HepG2 (cell line): ENCODE results near the gene ZMYND8. TPM values are rescaled to one million over a fixed set of nuclear protein-coding genes. Genes with fewer than 3 reads are reported as not detected.

Experiments
- AGO1 ChIP-seq: fragments of 200-400 bp; formaldehyde crosslinking; IDR thresholded peaks from 2 replicates; pipeline ENCODE4 v1.6.1; 2017; ENCODE audit warnings: mild to moderate bottlenecking, low read depth, low read length, moderate library complexity; ENCODE audit not compliant: poor library complexity, severe bottlenecking
- CERS6 ChIP-seq: sonication (generic); formaldehyde crosslinking; IDR thresholded peaks from 2 replicates; pipeline ENCODE4 v1.5.0; 2020; ENCODE audit warnings: missing genetic modification reagents
- HNRNPK ChIP-seq: fragments of 200-400 bp; formaldehyde crosslinking; IDR thresholded peaks from 2 replicates; pipeline ENCODE4 v1.6.1; 2018; ENCODE audit warnings: low read length, low read depth, moderate library complexity, mild to moderate bottlenecking; ENCODE audit not compliant: poor library complexity, severe bottlenecking
- KIAA2018 ChIP-seq: sonication (generic); formaldehyde crosslinking; IDR thresholded peaks from 2 replicates; pipeline ENCODE4 v1.5.0; 2020; ENCODE audit warnings: mild to moderate bottlenecking, missing genetic modification reagents, borderline replicate concordance
- MED8 ChIP-seq: sonication (generic); formaldehyde crosslinking; IDR thresholded peaks from 2 replicates; pipeline ENCODE4 v1.8.1; 2023; ENCODE audit warnings: mild to moderate bottlenecking, missing genetic modification reagents; ENCODE audit not compliant: insufficient replicate concordance
- MLLT10 ChIP-seq: sonication (generic); formaldehyde crosslinking; IDR thresholded peaks from 2 replicates; pipeline ENCODE4 v1.4.0; 2020; ENCODE audit warnings: missing genetic modification reagents
- PCBP2 ChIP-seq: fragments of 200-400 bp; formaldehyde crosslinking; optimal IDR thresholded peaks from 2 replicates; pipeline ENCODE3; 2018; ENCODE audit warnings: low read length, low read depth; ENCODE audit not compliant: poor library complexity, severe bottlenecking
- SIN3A ChIP-seq: IDR thresholded peaks from 2 replicates; pipeline ENCODE4 v1.6.1; 2011; ENCODE audit warnings: low read depth, mild to moderate bottlenecking, control low read depth, low read length, borderline replicate concordance
- SMARCC2 ChIP-seq: fragments of 450-650 bp; IDR thresholded peaks from 2 replicates; pipeline ENCODE4 v1.6.1; 2017; ENCODE audit warnings: antibody characterized with exemption, mild to moderate bottlenecking
- SYNCRIP ChIP-seq: fragments of 200-400 bp; formaldehyde crosslinking; IDR thresholded peaks from 2 replicates; pipeline ENCODE4 v1.6.1; 2018; ENCODE audit warnings: mild to moderate bottlenecking, low read depth, low read length; ENCODE audit not compliant: insufficient read depth
- ZBTB42 ChIP-seq: sonication (generic); formaldehyde crosslinking; IDR thresholded peaks from 2 replicates; pipeline ENCODE4 v1.5.0; 2020; ENCODE audit warnings: mild to moderate bottlenecking, missing genetic modification reagents
- ZMYM2 ChIP-seq: sonication (generic); formaldehyde crosslinking; IDR thresholded peaks from 2 replicates; pipeline ENCODE4 v1.8.0; 2022; ENCODE audit warnings: mild to moderate bottlenecking, missing genetic modification reagents
- ZNF264 ChIP-seq: sonication (generic); formaldehyde crosslinking; IDR thresholded peaks from 2 replicates; pipeline ENCODE4 v1.4.0; 2020; ENCODE audit warnings: missing genetic modification reagents
- ZNF3 ChIP-seq: IDR thresholded peaks from 2 replicates; pipeline ENCODE4 v1.7.0; 2017; ENCODE audit warnings: inconsistent platforms
- ZNF432 ChIP-seq: sonication (generic); formaldehyde crosslinking; IDR thresholded peaks from 2 replicates; pipeline ENCODE4 v1.5.0; 2020; ENCODE audit warnings: missing genetic modification reagents, mild to moderate bottlenecking, borderline replicate concordance
- ZNF446 ChIP-seq: sonication (generic); formaldehyde crosslinking; IDR thresholded peaks from 2 replicates; pipeline ENCODE4 v1.5.0; 2020; ENCODE audit warnings: mild to moderate bottlenecking, missing genetic modification reagents
- polyA plus RNA-seq, 8 experiments: library from polyadenylated mRNA; depleted of rRNA in 3 of 8; stranded (reverse) in 7 of 8; unstranded in 1 of 8; fragments of >200 nt; fragmentation: Illumina TruSeq in 4 of 8; extraction: Trizol in 4 of 8; gene quantifications; 2 replicates each; pipeline versions ENCODE4 v1.2.1 to v1.2.3, GENCODE V29; 2011 to 2016; ENCODE audit warnings: low read depth in 4 of 8, missing spikeins in 1 of 8, mixed read lengths in 1 of 8; ENCODE audit not compliant: insufficient read depth in 1 of 8
- total RNA-seq, 5 experiments: library from RNA; depleted of rRNA; stranded (reverse); fragments of >200 nt; fragmentation: Illumina TruSeq; extraction: Trizol; gene quantifications; 2 replicates each; pipeline ENCODE4 v1.2.3, GENCODE V29; 2016; ENCODE audit warnings: low read depth in 1 of 5
- TF ChIP-seq, protein P1 (sequence below): IDR thresholded peaks from 2 replicates; pipeline ENCODE4 v1.6.1; 2016; ENCODE audit warnings: missing biosample characterization, missing genetic modification reagents, low read depth
- TF ChIP-seq, protein P2 (sequence below): sonication (generic); formaldehyde crosslinking; IDR thresholded peaks from 2 replicates; pipeline ENCODE4 v1.4.0; 2020; ENCODE audit warnings: mild to moderate bottlenecking, missing genetic modification reagents

ZMYND8 gene
- total and polyA plus RNA-seq, 2 of the 13 experiments (the other 11 are each of a cell fraction or from before 2014, with no cell fraction given) = 53.9 to 84.7 TPM

DNA sequence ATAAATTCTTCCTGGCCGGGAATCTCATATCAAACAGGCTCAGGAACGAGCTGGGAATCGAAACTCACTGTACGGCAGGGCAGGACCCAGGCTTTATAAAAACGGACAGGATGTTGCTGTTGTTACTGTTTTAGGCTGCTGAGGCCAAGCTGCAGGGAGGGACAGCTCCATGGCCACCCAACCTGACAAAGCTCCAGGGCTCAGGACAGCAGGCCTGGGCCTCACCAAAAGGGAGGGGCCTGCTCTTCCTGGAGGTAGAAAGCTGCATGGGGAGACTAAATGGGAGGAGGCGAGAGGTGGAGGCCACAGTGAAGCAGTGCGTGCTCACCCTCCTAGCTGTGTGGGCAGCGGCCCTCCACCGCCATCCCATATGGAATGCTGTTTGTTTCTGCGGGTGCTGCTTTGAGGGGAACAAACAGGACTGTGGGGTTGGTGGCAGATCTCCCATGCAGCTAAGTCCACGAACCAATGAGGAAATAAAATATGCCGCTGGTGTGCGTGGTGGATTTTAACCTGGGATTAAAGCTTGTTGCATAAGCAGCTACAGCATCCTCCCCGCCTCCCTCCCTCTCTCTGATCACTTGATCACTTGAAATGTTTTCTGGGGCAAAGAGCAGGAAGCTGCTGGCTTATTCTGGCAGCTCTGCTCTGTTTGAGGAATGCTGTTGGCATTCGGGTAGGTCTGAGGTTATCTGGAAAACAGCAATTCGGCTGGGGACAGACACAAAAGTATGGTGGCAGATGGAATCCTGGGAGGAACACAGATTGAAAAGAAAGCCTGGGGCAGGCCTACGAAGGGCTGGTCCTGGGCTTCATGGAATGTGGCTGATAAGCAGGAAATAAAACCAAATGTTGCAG lies 2.4 kb upstream of the ZMYND8 start (continued):
- 0 out of 2 replicates have a peak, but pooled peaks have one; percentile 70 for TF ChIP-seq KIAA2018 (CRISPR knock-in tag)
- TF ChIP-seq ZBTB42 (CRISPR knock-in tag) = peak; percentile 80
- TF ChIP-seq SIN3A = peak; percentile 90; the same call in 1 of the 2 replicates
- TF ChIP-seq PCBP2 = no peak
- peak; percentile 90 for TF ChIP-seq MED8 (CRISPR knock-in tag)
- TF ChIP-seq SYNCRIP = no peak
- TF ChIP-seq ZMYM2 (CRISPR knock-in tag) = 0 out of 2 replicates have a peak, but pooled peaks have one; percentile 28
- TF ChIP-seq ZNF432 (CRISPR knock-in tag) = no peak
- TF ChIP-seq MLLT10 (CRISPR knock-in tag) = no peak
- no peak for TF ChIP-seq SMARCC2
- TF ChIP-seq ZNF446 (CRISPR knock-in tag) = peak; percentile 86
- TF ChIP-seq HNRNPK = no peak
- TF ChIP-seq, protein P1, sequence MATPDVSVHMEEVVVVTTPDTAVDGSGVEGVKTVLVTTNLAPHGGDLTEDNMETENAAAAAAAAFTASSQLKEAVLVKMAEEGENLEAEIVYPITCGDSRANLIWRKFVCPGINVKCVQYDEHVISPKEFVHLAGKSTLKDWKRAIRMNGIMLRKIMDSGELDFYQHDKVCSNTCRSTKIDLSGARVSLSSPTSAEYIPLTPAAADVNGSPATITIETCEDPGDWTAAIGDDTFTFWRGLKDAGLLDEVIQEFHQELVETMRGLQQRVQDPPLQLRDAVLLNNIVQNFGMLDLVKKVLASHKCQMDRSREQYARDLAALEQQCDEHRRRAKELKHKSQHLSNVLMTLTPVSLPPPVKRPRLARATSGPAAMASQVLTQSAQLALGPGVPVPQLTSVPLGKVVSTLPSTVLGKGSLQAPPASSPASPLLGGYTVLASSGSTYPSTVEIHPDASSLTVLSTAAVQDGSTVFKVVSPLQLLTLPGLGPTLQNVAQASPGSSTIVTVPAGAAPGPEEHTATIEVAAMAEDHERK = 0 out of 2 replicates have a peak, but pooled peaks have one; percentile 14
- peak; percentile 95 for TF ChIP-seq ZNF264
- TF ChIP-seq ZNF3 = no peak; the same call in none of the 2 replicates
- TF ChIP-seq, protein P2, sequence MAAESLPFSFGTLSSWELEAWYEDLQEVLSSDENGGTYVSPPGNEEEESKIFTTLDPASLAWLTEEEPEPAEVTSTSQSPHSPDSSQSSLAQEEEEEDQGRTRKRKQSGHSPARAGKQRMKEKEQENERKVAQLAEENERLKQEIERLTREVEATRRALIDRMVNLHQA = no peak
- TF ChIP-seq CERS6 (CRISPR knock-in tag) = no peak
- peak; percentile 50 for TF ChIP-seq AGO1
